Measurements from ENCODE around the gene MAPK10. TPM values are rescaled to one million over a fixed set of nuclear protein-coding genes. Genes with fewer than 3 reads are reported as not detected.

MAPK10 gene
- total and polyA plus RNA-seq, 9 of the 15 experiments (the other 6 are each of a cell fraction or from before 2014, with no cell fraction given): 0.10 to 0.53 (median 0.18) TPM; not detected in 4

GRCh38 chr4:86403575-86403974, 43.7 kb upstream of the MAPK10 start:
- FAIRE-seq: no peak
- Histone ChIP-seq H3K36me3 (ENCODE audit: control insufficient read depth, insufficient read depth, low read length) (no peaks in the 10 kb centered on the region), H3K79me2 (ENCODE audit: control insufficient read depth, insufficient read depth, low read length) (no peaks in the 10 kb centered on the region), H3K9me3 (replicated peaks; ENCODE audit: control insufficient read depth, insufficient read depth, low read depth, low read length) (no peaks in the 10 kb centered on the region), H3K9ac (ENCODE audit: insufficient read depth in 1 of 2, low read depth in 2 of 2, low read length in 2 of 2) (no peak overlapping the region), H3K4me2 (ENCODE audit: insufficient read depth, low read length) (no peak overlapping the region), H3K9me1 (ENCODE audit: control insufficient read depth, insufficient read depth, low read length) (no peaks in the 10 kb centered on the region), H3K4me3 (no peak overlapping the region), H2AFZ (ENCODE audit: low read depth, low read length) (no peak overlapping the region), H4K20me1 (replicated peaks; ENCODE audit: control insufficient read depth, insufficient read depth, low read length) (no peaks in the 10 kb centered on the region), H3K27ac (ENCODE audit: extremely low read depth, low read depth, low read length) (no peak overlapping the region), H3K4me1 (replicated peaks in 1 of 2; ENCODE audit: control insufficient read depth in 2 of 2, insufficient read depth in 2 of 2, low read length in 2 of 2) (no peaks in the 10 kb centered on the region), H3K27me3 (ENCODE audit: control insufficient read depth in 2 of 2, insufficient read depth in 2 of 2, low read length in 2 of 2) (no peaks in the 10 kb centered on the region)
- intact Hi-C loops (cut with micrococcal nuclease): no loop called here
- in situ Hi-C loops (cut with MboI): no loop called here
- no TSS peak for BruUV-seq (replicated peaks)
- POLR2A ChIA-PET: no interaction called here
- CTCF ChIA-PET (ENCODE audit: low intra/inter-chr PET ratio): no interaction called here
- DNase-seq (ENCODE audit: extremely low read depth in 1 of 4, low spot score in 3 of 4): no peak
- no peak for TF ChIP-seq GTF2E2 (tag; IDR thresholded peaks at IDR 0.05)
- TF ChIP-seq ZNF707 (CRISPR knock-in tag; conservative IDR thresholded peaks at IDR 0.05): no peak
- no peak for TF ChIP-seq RBFOX2 (IDR thresholded peaks at IDR 0.05; ENCODE audit: low read depth, low read length)
- no peak for TF ChIP-seq ZNF384 (IDR thresholded peaks at IDR 0.05; ENCODE audit: low read depth, low read length)
- TF ChIP-seq, protein P1, sequence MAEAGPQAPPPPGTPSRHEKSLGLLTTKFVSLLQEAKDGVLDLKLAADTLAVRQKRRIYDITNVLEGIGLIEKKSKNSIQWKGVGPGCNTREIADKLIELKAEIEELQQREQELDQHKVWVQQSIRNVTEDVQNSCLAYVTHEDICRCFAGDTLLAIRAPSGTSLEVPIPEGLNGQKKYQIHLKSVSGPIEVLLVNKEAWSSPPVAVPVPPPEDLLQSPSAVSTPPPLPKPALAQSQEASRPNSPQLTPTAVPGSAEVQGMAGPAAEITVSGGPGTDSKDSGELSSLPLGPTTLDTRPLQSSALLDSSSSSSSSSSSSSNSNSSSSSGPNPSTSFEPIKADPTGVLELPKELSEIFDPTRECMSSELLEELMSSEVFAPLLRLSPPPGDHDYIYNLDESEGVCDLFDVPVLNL (CRISPR knock-in tag; IDR thresholded peaks at IDR 0.05; ENCODE audit: low read depth): no peak
- TF ChIP-seq ZBTB8A (IDR thresholded peaks at IDR 0.05; ENCODE audit: partially characterized antibody): no peak
- no peak for TF ChIP-seq CREM (IDR thresholded peaks at IDR 0.05; ENCODE audit: low read depth)
- TF ChIP-seq NUFIP1 (IDR thresholded peaks at IDR 0.05; ENCODE audit: partially characterized antibody): no peak
- TF ChIP-seq, protein P2, sequence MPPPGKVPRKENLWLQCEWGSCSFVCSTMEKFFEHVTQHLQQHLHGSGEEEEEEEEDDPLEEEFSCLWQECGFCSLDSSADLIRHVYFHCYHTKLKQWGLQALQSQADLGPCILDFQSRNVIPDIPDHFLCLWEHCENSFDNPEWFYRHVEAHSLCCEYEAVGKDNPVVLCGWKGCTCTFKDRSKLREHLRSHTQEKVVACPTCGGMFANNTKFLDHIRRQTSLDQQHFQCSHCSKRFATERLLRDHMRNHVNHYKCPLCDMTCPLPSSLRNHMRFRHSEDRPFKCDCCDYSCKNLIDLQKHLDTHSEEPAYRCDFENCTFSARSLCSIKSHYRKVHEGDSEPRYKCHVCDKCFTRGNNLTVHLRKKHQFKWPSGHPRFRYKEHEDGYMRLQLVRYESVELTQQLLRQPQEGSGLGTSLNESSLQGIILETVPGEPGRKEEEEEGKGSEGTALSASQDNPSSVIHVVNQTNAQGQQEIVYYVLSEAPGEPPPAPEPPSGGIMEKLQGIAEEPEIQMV (tag; conservative IDR thresholded peaks at IDR 0.05; ENCODE audit: low read depth): no peak
- 0% methylated on average over 6 of the region's 6 CpGs for WGBS (ENCODE audit: insufficient coverage, low coverage, missing lambda C conversion rate)
- no peak for ATAC-seq
